MG63 (cell line): ENCODE measurements around the gene KRTAP20-3. TPM values are rescaled to one million over a fixed set of nuclear protein-coding genes. Genes with fewer than 3 reads are reported as not detected.

Experiments
- DNase-seq: peaks from one replicate; pipeline ENCODE4 v3.0.0-alpha.2; 2020
- H3K27me3 ChIP-seq: fragments of 250-450 bp; sonication (Bioruptor Pico); 2 replicates; pipeline ENCODE4 v1.5.1; 2020; ENCODE audit warnings: mild to moderate bottlenecking, moderate library complexity
- H3K36me3 ChIP-seq: fragments of 250-450 bp; sonication (Bioruptor Pico); 2 replicates; pipeline ENCODE4 v1.5.1; 2020; ENCODE audit warnings: mild to moderate bottlenecking, moderate library complexity
- H3K4me3 ChIP-seq: fragments of 250-450 bp; sonication (Bioruptor Pico); 2 replicates; pipeline ENCODE4 v1.5.1; 2020; ENCODE audit warnings: mild to moderate bottlenecking, moderate library complexity
- H3K9me3 ChIP-seq: fragments of 250-450 bp; sonication (Bioruptor Pico); 2 replicates; pipeline ENCODE4 v1.5.1; 2020; ENCODE audit warnings: mild to moderate bottlenecking, moderate library complexity
- total RNA-seq: library from RNA; depleted of rRNA; stranded (reverse); fragments of >200 nt; shearing (Covaris generic); gene quantifications from 2 replicates; pipeline ENCODE4 v1.2.3, GENCODE V29; 2014; ENCODE audit warnings: low replicate concordance; rRNA removed

The KRTAP20-3 gene
- total RNA-seq, 1 experiment from 2014 or later, result not detected

DNA sequence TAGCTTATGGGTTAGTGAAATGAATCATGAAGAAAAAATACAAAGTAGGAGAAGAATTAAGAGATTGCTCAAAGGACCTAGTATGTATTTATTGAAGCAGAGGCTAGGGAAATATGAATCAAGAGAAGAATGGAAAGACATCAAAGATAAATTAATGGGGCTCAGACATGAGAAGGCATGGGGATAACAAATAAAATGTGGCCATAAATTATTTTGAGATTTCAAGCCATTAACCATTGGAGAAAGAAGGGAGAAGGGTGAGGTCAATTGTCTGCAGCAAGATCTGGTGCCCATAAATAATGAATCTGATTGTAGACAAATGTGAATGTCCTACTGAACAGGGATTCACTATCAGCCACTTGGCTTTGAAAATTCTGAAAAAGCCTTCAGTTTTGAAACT lies 10.2 kb downstream of the KRTAP20-3 start:
- H3K27me3 ChIP-seq, result no peaks in the 10 kb centered on the region
- no peaks in the 10 kb centered on the region for H3K9me3 ChIP-seq
- no peak overlapping the region for H3K4me3 ChIP-seq
- DNase-seq, result no peak
- H3K36me3 ChIP-seq, result no peaks in the 10 kb centered on the region

GRCh38 chr21:30668776-30669175 lies 26.1 kb downstream of the KRTAP20-3 start:
- Histone ChIP-seq H3K36me3 (no peaks in the 10 kb centered on the region), H3K27me3 (no peaks in the 10 kb centered on the region), H3K4me3 (no peak overlapping the region), H3K9me3 (no peaks in the 10 kb centered on the region)
- DNase-seq, result no peak

DNA sequence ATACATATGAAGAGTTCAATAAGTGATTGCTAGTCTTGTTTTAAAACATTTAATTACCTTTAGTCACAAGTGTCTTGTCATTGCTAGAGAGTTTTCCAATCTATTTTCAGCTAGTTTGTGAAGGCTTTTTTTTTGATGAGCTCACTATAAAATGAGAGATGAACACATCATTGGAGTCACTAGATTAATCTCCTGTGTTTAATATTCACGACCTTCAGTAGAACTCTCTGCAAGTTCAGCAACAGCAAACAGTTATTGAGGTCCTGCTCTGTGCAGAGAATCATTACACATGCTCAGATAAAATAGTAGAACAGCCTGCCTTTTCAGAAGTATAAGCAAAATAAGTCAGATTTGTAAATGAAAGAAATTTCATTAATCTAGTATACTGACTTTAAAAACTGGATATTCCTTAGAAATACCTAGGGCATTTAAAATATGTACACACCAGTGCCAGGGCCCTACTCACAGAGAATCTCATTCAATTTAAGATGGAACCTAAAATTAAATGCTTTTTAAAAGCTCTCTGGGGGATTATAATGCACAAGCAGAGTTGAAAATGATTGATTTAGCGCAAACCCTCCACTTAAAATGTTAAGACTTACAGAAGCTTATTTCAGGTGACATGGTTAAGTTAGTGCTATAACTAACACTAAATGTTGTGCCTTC lies 30.5 kb downstream of the KRTAP20-3 start:
- H3K27me3 ChIP-seq, result no peaks in the 10 kb centered on the region
- H3K9me3 ChIP-seq, result no peaks in the 10 kb centered on the region
- DNase-seq, result no peak
- no peaks in the 10 kb centered on the region for H3K36me3 ChIP-seq
- no peak overlapping the region for H3K4me3 ChIP-seq

DNA sequence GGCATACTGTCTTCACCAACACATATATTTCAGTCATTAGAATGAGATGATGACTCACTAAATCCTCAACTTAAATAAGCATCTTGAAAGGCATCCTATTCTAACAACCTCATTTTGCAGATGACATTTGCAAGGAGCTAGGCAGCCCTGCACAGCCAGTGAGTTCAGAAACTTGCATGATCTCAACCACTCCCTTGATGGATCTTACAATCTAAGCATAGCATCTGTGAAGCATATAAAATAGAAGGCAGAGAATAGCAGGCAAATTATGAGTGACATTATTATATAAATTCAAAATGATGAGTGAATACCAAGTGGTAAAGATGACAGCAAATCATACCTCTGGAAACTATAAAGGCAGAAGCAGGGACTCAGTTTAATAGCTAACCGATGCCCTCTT lies 31.6 kb downstream of the KRTAP20-3 start:
- Histone ChIP-seq H3K27me3 (no peaks in the 10 kb centered on the region), H3K9me3 (no peaks in the 10 kb centered on the region), H3K36me3 (no peaks in the 10 kb centered on the region), H3K4me3 (no peak overlapping the region)
- no peak for DNase-seq

DNA sequence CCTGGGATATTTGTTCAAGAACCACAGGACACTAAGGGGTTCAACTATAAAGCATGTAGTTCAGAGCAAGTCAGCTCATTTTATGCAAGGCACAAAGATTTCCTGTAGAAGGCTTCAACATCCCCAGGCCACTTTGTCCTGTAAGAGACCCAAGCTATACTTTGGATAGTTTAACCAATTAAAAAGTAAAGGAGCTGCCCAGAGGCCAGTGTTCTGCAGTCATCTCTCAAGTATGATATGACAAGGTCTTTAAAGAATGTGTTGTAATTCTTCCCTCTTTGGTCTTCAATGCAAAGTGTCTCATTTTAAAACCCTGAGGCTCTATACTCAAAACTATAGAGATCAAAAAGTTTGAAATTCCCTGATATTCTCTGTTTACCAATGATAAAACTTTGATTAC lies 34.1 kb downstream of the KRTAP20-3 start:
- H3K9me3 ChIP-seq, result no peaks in the 10 kb centered on the region
- no peak for DNase-seq
- H3K27me3 ChIP-seq, result no peaks in the 10 kb centered on the region
- no peaks in the 10 kb centered on the region for H3K36me3 ChIP-seq
- no peak overlapping the region for H3K4me3 ChIP-seq

- DNase-seq, result no peak
- Histone ChIP-seq H3K9me3 (no peaks in the 10 kb centered on the region), H3K36me3 (no peaks in the 10 kb centered on the region), H3K27me3 (no peaks in the 10 kb centered on the region), H3K4me3 (no peak overlapping the region)
Observed at GRCh38 chr21:30680586-30680985, 37.9 kb downstream of the KRTAP20-3 start.

- no peak for DNase-seq
Observed at GRCh38 chr21:30684506-30684905, 41.8 kb downstream of the KRTAP20-3 start.

GRCh38 chr21:30689822-30690221 lies 47.2 kb downstream of the KRTAP20-3 start:
- Histone ChIP-seq H3K27me3 (no peaks in the 10 kb centered on the region), H3K4me3 (no peak overlapping the region), H3K9me3 (no peaks in the 10 kb centered on the region), H3K36me3 (no peaks in the 10 kb centered on the region)
- DNase-seq, result no peak

More at GRCh38 chr21:30684506-30684905, 41.8 kb downstream of the KRTAP20-3 start:
- H3K9me3 ChIP-seq, result no peaks in the 10 kb centered on the region
- no peaks in the 10 kb centered on the region for H3K36me3 ChIP-seq
- H3K27me3 ChIP-seq, result no peaks in the 10 kb centered on the region
- no peak overlapping the region for H3K4me3 ChIP-seq

Other genes starting within 250 kb of the KRTAP20-3 start
- gene KRTAP13-1, start 246.8 kb upstream of the KRTAP20-3 start, total RNA-seq, result not detected in 2 replicates
- gene KRTAP13-3, start 216.9 kb upstream of the KRTAP20-3 start, total RNA-seq, result not detected in 2 replicates
- not detected in 2 replicates for gene KRTAP13-4, start 212.6 kb upstream of the KRTAP20-3 start, total RNA-seq
- gene KRTAP15-1, start 202.6 kb upstream of the KRTAP20-3 start, total RNA-seq, result not detected in 2 replicates
- gene KRTAP19-1, start 162.5 kb upstream of the KRTAP20-3 start, total RNA-seq, result not detected in 2 replicates
- not detected in 2 replicates for gene KRTAP19-2, start 155.4 kb upstream of the KRTAP20-3 start, total RNA-seq
- not detected in 2 replicates for gene KRTAP19-3, start 150.9 kb upstream of the KRTAP20-3 start, total RNA-seq
- not detected in 2 replicates for gene KRTAP19-4, start 145.7 kb upstream of the KRTAP20-3 start, total RNA-seq
- gene KRTAP19-5, start 140.7 kb upstream of the KRTAP20-3 start, total RNA-seq, result not detected in 2 replicates
- gene KRTAP19-6, start 101.0 kb upstream of the KRTAP20-3 start, total RNA-seq, result not detected in 2 replicates
- gene KRTAP19-7, start 81.5 kb upstream of the KRTAP20-3 start, total RNA-seq, result not detected in 2 replicates
- gene KRTAP22-2, start 52.5 kb upstream of the KRTAP20-3 start, total RNA-seq, result not detected in 2 replicates
- not detected in 2 replicates for gene KRTAP6-3, start 50.4 kb upstream of the KRTAP20-3 start, total RNA-seq
- not detected in 2 replicates for gene KRTAP6-2, start 44.0 kb upstream of the KRTAP20-3 start, total RNA-seq
- not detected in 2 replicates for gene KRTAP22-1, start 41.8 kb upstream of the KRTAP20-3 start, total RNA-seq
- not detected in 2 replicates for gene KRTAP6-1, start 28.9 kb upstream of the KRTAP20-3 start, total RNA-seq
- gene KRTAP20-1, start 26.4 kb upstream of the KRTAP20-3 start, total RNA-seq, result not detected in 2 replicates
- gene KRTAP20-4, start 22.2 kb upstream of the KRTAP20-3 start, total RNA-seq, result not detected in 2 replicates
- gene KRTAP20-2, start 7.7 kb upstream of the KRTAP20-3 start, total RNA-seq, result not detected in 2 replicates
- gene KRTAP21-3, start 75.9 kb downstream of the KRTAP20-3 start, total RNA-seq, result not detected in 2 replicates
- not detected in 2 replicates for gene KRTAP21-2, start 104.4 kb downstream of the KRTAP20-3 start, total RNA-seq
- gene KRTAP21-1, start 112.6 kb downstream of the KRTAP20-3 start, total RNA-seq, result not detected in 2 replicates
- not detected in 2 replicates for gene KRTAP8-1, start 170.4 kb downstream of the KRTAP20-3 start, total RNA-seq
- gene KRTAP7-1, start 186.9 kb downstream of the KRTAP20-3 start, total RNA-seq, result not detected in 2 replicates
- gene KRTAP11-1, start 238.7 kb downstream of the KRTAP20-3 start, total RNA-seq, result not detected in 2 replicates